ENCODE measurements around the gene DIMT1.

Gene DIMT1

DNA sequence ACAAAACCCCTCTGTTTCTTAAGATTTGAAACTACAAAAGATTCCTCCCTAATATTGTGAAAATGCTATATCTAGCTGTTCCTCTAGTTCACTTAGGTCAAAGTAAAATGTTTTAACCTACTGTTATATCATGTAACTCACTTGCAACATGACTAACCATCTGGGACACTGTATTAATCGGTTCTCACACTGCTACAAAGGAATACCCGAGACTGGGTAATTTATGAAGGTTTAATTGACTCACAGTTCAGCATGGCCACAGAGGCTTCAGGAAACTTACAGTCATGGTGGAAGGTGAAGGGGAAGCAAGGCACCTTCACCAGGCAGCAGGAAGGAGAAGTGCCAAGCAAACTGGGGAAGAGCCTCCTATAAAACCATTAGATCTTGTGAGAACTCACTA lies 34.7 kb downstream of the DIMT1 start:
- H3K27me3 ChIP-seq (ENCODE audit: control insufficient read depth, insufficient read depth, low read length), result no peaks in the 10 kb centered on the region
- H3K36me3 ChIP-seq (ENCODE audit: control insufficient read depth, insufficient read depth, low read length), result peaks cover 63% of the 10 kb centered on the region
- no peaks in the 10 kb centered on the region for H3K4me1 ChIP-seq (ENCODE audit: control insufficient read depth, insufficient read depth, low read length)
- H3K9me3 ChIP-seq (ENCODE audit: control insufficient read depth, insufficient read depth, low read depth, low read length), result no peaks in the 10 kb centered on the region
- no peak overlapping the region for H3K9ac ChIP-seq (ENCODE audit: low read length)
- H3K27ac ChIP-seq (ENCODE audit: low read depth, low read length), result no peak overlapping the region
- H3K4me3 ChIP-seq (ENCODE audit: low read depth, low read length), result no peak overlapping the region

DNA sequence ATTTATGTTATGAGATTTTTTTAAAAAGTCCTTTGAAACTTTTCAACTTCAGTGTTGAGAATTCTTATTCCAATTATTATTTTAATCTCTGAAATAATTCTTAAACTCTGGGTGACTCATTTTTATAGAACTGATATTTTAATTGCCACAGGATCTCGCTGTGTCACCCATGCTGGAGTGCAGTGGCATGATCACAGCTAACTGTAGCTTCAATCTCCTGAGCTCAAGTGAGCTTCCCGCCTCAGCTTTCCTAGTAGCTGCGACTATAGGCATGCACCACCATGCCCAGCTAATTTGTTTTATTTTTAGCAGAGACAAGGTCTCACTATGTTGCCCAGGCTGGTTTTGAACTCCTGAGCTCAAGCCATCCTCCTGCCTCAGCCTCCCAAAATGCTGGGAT lies 41.0 kb downstream of the DIMT1 start:
- H3K36me3 ChIP-seq (ENCODE audit: control insufficient read depth, insufficient read depth, low read length), result peaks cover 73% of the 10 kb centered on the region
- no peak overlapping the region for H3K9ac ChIP-seq (ENCODE audit: low read length)
- H3K9me3 ChIP-seq (ENCODE audit: control insufficient read depth, insufficient read depth, low read depth, low read length), result no peaks in the 10 kb centered on the region
- no peak overlapping the region for H3K4me3 ChIP-seq (ENCODE audit: low read depth, low read length)
- H3K27me3 ChIP-seq (ENCODE audit: control insufficient read depth, insufficient read depth, low read length), result no peaks in the 10 kb centered on the region
- no peaks in the 10 kb centered on the region for H3K4me1 ChIP-seq (ENCODE audit: control insufficient read depth, insufficient read depth, low read length)
- no peak overlapping the region for H3K27ac ChIP-seq (ENCODE audit: low read depth, low read length)

DNA sequence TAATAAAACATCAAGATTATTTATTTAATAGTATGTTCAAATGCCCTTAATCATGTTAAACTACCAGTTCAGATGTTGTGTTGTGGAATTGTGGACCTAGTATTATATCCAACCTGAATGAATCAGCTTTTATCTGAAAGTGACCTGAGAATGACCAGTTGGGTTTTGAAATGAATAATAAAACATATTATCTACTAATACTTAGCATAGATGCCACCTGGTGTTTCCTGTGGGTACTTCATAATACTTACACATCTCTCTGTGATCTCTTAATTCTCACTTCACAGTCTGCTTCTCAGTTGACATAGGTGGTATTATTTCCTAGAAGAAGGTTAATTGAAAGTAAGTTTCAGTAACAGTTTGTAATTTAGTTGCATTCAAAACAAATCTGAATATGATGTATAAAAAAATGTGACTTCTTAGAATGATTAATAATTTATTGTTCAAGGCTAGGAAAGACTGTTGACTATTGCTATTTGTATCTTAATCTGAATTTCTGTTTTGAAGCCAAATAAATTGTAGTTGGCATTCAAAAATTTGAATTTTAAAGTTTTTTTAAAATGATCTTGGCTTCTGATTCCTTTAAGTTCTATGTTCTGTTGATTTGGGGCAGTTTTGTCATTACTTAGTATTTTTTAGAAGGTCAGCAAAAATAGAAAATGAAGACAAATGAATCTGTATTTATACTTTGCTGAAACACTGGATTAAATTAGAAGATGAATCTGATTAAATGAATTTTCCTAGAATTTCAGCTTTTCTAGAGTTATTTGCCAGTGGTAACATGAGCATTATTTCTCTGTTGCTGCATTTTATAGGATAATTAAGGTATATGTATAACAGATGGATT lies 49.5 kb downstream of the DIMT1 start:
- Histone ChIP-seq H3K4me3 (ENCODE audit: low read depth, low read length) (no peak overlapping the region), H3K27me3 (ENCODE audit: control insufficient read depth, insufficient read depth, low read length) (no peaks in the 10 kb centered on the region), H3K9me3 (ENCODE audit: control insufficient read depth, insufficient read depth, low read depth, low read length) (no peaks in the 10 kb centered on the region), H3K9ac (ENCODE audit: low read length) (no peak overlapping the region), H3K4me1 (ENCODE audit: control insufficient read depth, insufficient read depth, low read length) (no peaks in the 10 kb centered on the region), H3K36me3 (ENCODE audit: control insufficient read depth, insufficient read depth, low read length) (peaks cover 87% of the 10 kb centered on the region), H3K27ac (ENCODE audit: low read depth, low read length) (no peak overlapping the region)

DNA sequence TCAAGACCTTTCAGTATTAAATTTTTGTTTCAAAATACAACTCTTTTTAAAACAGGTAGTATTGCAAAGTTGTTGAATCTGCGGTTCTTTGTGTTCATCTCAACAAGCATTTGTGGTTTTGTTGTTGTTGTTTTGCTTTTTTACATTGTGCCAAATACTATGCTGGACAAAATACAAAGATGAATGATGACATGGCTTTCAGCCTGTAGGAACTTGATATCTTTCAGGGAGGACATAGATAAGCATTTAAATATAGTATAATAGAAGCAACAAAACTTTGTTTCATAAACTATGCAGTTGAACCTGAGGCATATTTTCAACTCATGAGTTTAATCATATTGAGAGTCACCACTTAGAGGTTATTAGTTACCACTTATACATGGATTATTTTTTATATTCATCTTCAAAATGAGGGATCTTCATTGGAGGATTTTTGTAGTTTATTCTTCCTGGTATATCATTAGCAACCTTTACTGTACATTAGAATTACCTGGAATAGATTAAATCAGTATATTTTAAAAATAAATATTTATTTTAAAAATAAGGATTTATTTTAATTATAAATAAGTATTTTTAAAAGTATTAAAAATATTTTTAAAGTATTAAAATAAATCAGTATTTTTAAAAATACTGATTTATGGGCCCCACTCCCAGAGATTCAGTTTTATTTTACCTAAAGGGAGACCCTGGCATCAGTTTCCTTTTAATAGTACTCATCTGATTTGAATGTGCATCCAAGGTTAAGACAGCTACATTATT lies 54.8 kb downstream of the DIMT1 start:
- Histone ChIP-seq H3K27ac (ENCODE audit: low read depth, low read length) (no peak overlapping the region), H3K4me1 (ENCODE audit: control insufficient read depth, insufficient read depth, low read length) (no peaks in the 10 kb centered on the region), H3K36me3 (ENCODE audit: control insufficient read depth, insufficient read depth, low read length) (peaks cover 59% of the 10 kb centered on the region), H3K9ac (ENCODE audit: low read length) (no peak overlapping the region), H3K4me3 (ENCODE audit: low read depth, low read length) (no peak overlapping the region), H3K9me3 (ENCODE audit: control insufficient read depth, insufficient read depth, low read depth, low read length) (no peaks in the 10 kb centered on the region), H3K27me3 (ENCODE audit: control insufficient read depth, insufficient read depth, low read length) (no peaks in the 10 kb centered on the region)

DNA sequence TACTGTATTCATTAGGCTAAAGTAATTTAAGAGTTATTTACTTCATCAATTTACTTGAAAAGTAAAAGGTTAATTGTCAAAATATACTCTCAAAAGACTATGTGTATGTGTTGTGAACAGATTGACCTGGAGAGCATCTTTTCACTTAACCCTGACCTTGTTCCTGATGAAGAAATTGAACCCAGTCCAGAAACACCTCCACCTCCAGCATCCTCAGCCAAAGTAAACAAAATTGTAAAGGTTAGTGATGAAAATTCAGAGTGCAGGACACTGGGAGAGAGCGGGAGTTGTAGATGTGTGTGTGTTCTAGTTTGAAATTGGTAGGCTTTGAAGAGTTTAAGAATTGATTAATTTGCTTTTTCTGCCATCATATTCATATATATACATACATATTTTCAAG lies 55.8 kb downstream of the DIMT1 start:
- Histone ChIP-seq H3K4me1 (ENCODE audit: control insufficient read depth, insufficient read depth, low read length) (no peaks in the 10 kb centered on the region), H3K27me3 (ENCODE audit: control insufficient read depth, insufficient read depth, low read length) (no peaks in the 10 kb centered on the region), H3K27ac (ENCODE audit: low read depth, low read length) (no peak overlapping the region), H3K4me3 (ENCODE audit: low read depth, low read length) (no peak overlapping the region), H3K9me3 (ENCODE audit: control insufficient read depth, insufficient read depth, low read depth, low read length) (no peaks in the 10 kb centered on the region), H3K36me3 (ENCODE audit: control insufficient read depth, insufficient read depth, low read length) (peaks cover 49% of the 10 kb centered on the region), H3K9ac (ENCODE audit: low read length) (no peak overlapping the region)

DNA sequence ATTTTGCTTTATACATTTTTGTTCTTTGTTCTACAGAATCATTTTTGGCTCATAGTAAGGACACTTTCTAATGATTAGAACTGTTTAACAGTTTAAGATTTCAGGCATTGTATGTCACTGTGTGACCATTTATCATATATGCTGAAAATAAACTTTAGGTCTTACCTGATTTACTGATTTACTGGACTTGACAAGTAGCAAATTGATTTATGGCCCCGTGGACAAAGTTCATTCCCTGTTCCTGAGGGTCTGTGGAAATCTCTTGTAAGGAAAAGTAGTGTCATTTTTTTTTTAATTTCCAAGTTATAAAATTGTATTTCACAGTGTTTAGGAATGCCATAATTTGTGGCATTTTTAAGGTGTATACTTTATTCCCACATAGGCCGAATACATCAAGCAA lies 57.0 kb downstream of the DIMT1 start:
- no peaks in the 10 kb centered on the region for H3K4me1 ChIP-seq (ENCODE audit: control insufficient read depth, insufficient read depth, low read length)
- no peak overlapping the region for H3K9ac ChIP-seq (ENCODE audit: low read length)
- H3K9me3 ChIP-seq (ENCODE audit: control insufficient read depth, insufficient read depth, low read depth, low read length), result no peaks in the 10 kb centered on the region
- no peaks in the 10 kb centered on the region for H3K27me3 ChIP-seq (ENCODE audit: control insufficient read depth, insufficient read depth, low read length)
- H3K27ac ChIP-seq (ENCODE audit: low read depth, low read length), result no peak overlapping the region
- peaks cover 40% of the 10 kb centered on the region for H3K36me3 ChIP-seq (ENCODE audit: control insufficient read depth, insufficient read depth, low read length)
- no peak overlapping the region for H3K4me3 ChIP-seq (ENCODE audit: low read depth, low read length)

DNA sequence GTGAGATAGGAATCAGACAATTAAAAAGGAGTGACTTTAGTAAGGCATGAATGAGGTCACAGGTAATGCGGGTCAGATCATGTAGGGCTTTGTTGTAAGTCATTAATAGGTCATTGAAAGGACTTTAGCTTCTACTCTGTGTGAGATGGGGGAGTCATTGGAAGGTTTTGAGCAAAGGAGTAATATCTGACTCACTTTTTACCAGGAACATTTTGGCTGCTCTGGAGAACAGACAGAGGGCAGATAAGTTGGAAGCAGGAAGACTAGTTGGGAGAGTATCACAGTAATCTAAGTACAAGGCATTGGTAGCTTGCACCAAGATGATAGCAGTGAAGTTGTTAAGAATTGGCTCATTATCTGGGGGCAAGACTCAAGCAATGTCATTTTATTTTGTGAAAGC lies 60.3 kb downstream of the DIMT1 start:
- H3K27ac ChIP-seq (ENCODE audit: low read depth, low read length), result no peak overlapping the region
- no peak overlapping the region for H3K9ac ChIP-seq (ENCODE audit: low read length)
- H3K27me3 ChIP-seq (ENCODE audit: control insufficient read depth, insufficient read depth, low read length), result no peaks in the 10 kb centered on the region
- no peaks in the 10 kb centered on the region for H3K9me3 ChIP-seq (ENCODE audit: control insufficient read depth, insufficient read depth, low read depth, low read length)
- no peak overlapping the region for H3K4me3 ChIP-seq (ENCODE audit: low read depth, low read length)
- H3K36me3 ChIP-seq (ENCODE audit: control insufficient read depth, insufficient read depth, low read length), result peaks cover 13% of the 10 kb centered on the region
- no peaks in the 10 kb centered on the region for H3K4me1 ChIP-seq (ENCODE audit: control insufficient read depth, insufficient read depth, low read length)

DNA sequence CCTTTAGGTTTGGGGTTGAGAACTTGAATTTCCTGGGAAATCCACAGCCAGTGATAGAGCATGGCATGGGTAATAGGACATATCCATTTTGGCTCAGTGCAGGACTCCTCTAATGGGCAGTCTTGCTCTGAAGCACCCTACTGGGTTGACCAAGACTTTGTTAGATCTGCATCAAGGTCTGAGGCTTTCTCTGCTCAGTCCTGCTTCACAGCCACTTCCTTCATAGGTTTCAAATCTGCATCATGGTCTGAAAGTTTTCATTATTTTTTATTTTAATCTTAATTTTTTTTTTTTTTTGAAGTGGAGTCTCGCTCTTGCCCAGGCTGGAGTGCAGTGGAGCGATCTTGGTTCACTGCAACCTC lies 61.2 kb downstream of the DIMT1 start:
- H3K27ac ChIP-seq (ENCODE audit: low read depth, low read length), result no peak overlapping the region

DNA sequence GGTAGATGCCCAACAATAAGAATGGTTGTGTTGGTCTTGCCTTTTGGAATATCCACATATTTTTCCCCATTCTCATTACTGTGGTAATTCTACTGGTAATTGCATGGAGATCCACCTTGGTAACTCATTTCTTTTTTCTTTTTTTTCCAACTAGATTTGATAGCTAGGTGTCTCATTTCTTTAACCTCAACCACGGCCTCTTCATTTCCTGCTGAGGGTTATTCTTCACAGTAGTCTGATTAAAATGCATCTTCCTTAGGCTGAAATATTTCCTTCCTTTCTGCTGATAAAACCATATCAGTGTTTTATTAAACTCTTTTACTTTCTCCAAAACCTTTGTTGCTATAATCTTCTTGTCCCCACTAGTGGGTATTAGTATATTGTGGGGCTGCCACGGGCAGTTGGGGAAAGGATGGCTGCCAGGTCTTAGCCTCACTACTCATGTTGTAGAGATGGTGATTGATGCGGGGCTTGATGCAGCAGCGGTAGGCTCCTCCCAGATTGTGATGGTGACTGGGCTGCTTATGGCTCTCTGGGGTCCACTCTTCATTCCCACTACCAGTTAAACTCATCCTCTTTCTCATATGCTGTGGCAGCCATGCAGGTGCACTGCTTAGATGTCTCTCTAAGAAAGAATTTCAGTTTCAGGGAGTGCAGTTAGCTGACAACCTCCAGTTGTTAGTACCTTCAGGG lies 61.8 kb downstream of the DIMT1 start:
- H3K4me1 ChIP-seq (ENCODE audit: control insufficient read depth, insufficient read depth, low read length), result no peaks in the 10 kb centered on the region
- no peak overlapping the region for H3K27ac ChIP-seq (ENCODE audit: low read depth, low read length)
- H3K27me3 ChIP-seq (ENCODE audit: control insufficient read depth, insufficient read depth, low read length), result no peaks in the 10 kb centered on the region
- H3K9me3 ChIP-seq (ENCODE audit: control insufficient read depth, insufficient read depth, low read depth, low read length), result no peaks in the 10 kb centered on the region
- H3K4me3 ChIP-seq (ENCODE audit: low read depth, low read length), result no peak overlapping the region
- H3K9ac ChIP-seq (ENCODE audit: low read length), result no peak overlapping the region
- peaks cover 3% of the 10 kb centered on the region; the same call in 1 of the 2 replicates for H3K36me3 ChIP-seq (ENCODE audit: control insufficient read depth, insufficient read depth, low read length)

More for the DNA sequence above, 61.2 kb downstream of the DIMT1 start:
- Histone ChIP-seq H3K4me3 (ENCODE audit: low read depth, low read length) (no peak overlapping the region), H3K36me3 (ENCODE audit: control insufficient read depth, insufficient read depth, low read length) (peaks cover 5% of the 10 kb centered on the region; the same call in 1 of the 2 replicates), H3K4me1 (ENCODE audit: control insufficient read depth, insufficient read depth, low read length) (no peaks in the 10 kb centered on the region), H3K9me3 (ENCODE audit: control insufficient read depth, insufficient read depth, low read depth, low read length) (no peaks in the 10 kb centered on the region), H3K27me3 (ENCODE audit: control insufficient read depth, insufficient read depth, low read length) (no peaks in the 10 kb centered on the region), H3K9ac (ENCODE audit: low read length) (no peak overlapping the region)

DNA sequence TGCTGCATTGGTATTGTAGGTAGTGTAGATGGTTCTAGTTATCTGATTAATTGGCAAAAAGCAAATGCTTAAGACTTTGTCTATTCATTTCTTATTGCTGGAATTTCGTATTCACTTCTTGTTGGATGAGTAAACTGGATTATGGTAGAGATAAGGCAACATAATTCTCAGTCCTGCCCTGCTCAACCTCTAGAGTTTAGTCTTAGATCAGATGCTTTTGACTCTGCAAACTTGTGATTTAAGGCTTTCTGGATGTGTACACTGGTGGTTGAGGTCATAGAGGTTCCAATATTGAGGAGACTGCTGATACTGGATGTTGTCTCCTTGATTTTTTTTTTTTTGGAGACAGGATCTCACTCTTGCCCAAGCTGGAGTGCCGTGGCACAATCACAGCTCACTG lies 62.7 kb downstream of the DIMT1 start:
- no peak overlapping the region for H3K27ac ChIP-seq (ENCODE audit: low read depth, low read length)
- no peak overlapping the region for H3K4me3 ChIP-seq (ENCODE audit: low read depth, low read length)
- no peaks in the 10 kb centered on the region for H3K27me3 ChIP-seq (ENCODE audit: control insufficient read depth, insufficient read depth, low read length)
- no peak overlapping the region for H3K9ac ChIP-seq (ENCODE audit: low read length)
- no peaks in the 10 kb centered on the region for H3K36me3 ChIP-seq (ENCODE audit: control insufficient read depth, insufficient read depth, low read length)
- H3K4me1 ChIP-seq (ENCODE audit: control insufficient read depth, insufficient read depth, low read length), result no peaks in the 10 kb centered on the region
- H3K9me3 ChIP-seq (ENCODE audit: control insufficient read depth, insufficient read depth, low read depth, low read length), result no peaks in the 10 kb centered on the region

DNA sequence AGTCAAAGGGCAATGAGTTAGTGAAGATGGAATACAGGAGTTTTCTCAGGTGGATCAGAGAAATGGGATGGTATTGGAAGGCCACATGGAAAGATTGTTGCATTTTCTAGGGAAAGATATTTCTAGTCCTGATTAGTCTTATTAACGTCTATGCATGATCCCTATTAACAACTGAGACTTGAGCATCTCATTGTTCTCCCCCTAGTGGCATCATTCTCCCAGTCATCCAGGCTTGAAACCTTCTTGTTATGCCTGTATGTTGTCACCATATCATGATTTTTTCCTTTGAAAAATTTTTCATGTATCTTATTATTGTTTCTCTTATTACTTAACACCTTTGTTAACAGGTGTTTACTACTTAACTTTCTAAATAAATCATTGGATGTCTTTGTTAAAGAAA lies 63.3 kb downstream of the DIMT1 start:
- Histone ChIP-seq H3K27me3 (ENCODE audit: control insufficient read depth, insufficient read depth, low read length) (no peaks in the 10 kb centered on the region), H3K36me3 (ENCODE audit: control insufficient read depth, insufficient read depth, low read length) (no peaks in the 10 kb centered on the region), H3K4me3 (ENCODE audit: low read depth, low read length) (no peak overlapping the region), H3K27ac (ENCODE audit: low read depth, low read length) (no peak overlapping the region), H3K4me1 (ENCODE audit: control insufficient read depth, insufficient read depth, low read length) (no peaks in the 10 kb centered on the region), H3K9me3 (ENCODE audit: control insufficient read depth, insufficient read depth, low read depth, low read length) (no peaks in the 10 kb centered on the region), H3K9ac (ENCODE audit: low read length) (no peak overlapping the region)

Data from HUES6 (cell line).